WTC11 (cell line): ENCODE data around the gene DENND1C. TPM values are rescaled to one million over a fixed set of nuclear protein-coding genes. Genes with fewer than 3 reads are reported as not detected.

Source experiments
- ATAC-seq: fragments of 200-7000 bp; cut with Tn5 transposase; 2 replicates; pipeline ENCODE4 v1.10.0; 2021; ENCODE audit warnings: mild to moderate bottlenecking, moderate library complexity
- CTCF ChIA-PET: fragments of 300-600 bp; sonication (Branson Sonifier 250); formaldehyde crosslinking; loops from one replicate; lab custom pipeline; 2021; ENCODE audit warnings: antibody characterized with exemption; lab: Charles Lee
- POLR2A ChIA-PET: fragments of 350-600 bp; sonication (Branson Sonifier 250); formaldehyde crosslinking; loops from one replicate; lab custom pipeline; 2021; ENCODE audit warnings: antibody characterized with exemption; lab: Charles Lee
- DNase-seq: peaks from one replicate; pipeline ENCODE4 v3.0.0; 2021; ENCODE audit warnings: low spot score
- H3K27ac Mint-ChIP-seq: 2 replicates; pipeline ENCODE4 v1.8.0; 2021; ENCODE audit warnings: mixed read lengths
- H3K27me3 Mint-ChIP-seq: 2 replicates; pipeline ENCODE4 v1.8.0; 2021; ENCODE audit warnings: low read depth, mild to moderate bottlenecking, moderate library complexity, mixed read lengths
- H3K36me3 Mint-ChIP-seq: 2 replicates; pipeline ENCODE4 v1.8.0; 2021; ENCODE audit warnings: mixed read lengths
- H3K4me1 Mint-ChIP-seq: 2 replicates; pipeline ENCODE4 v1.8.0; 2022; ENCODE audit warnings: mixed read lengths
- H3K4me3 Mint-ChIP-seq: 2 replicates; pipeline ENCODE4 v1.8.0; 2021; ENCODE audit warnings: mild to moderate bottlenecking, moderate library complexity, mixed read lengths
- H3K9me3 Mint-ChIP-seq: 2 replicates; pipeline ENCODE4 v1.8.0; 2021; ENCODE audit warnings: mixed read lengths
- ATF2 ChIP-seq: sonication (generic); formaldehyde crosslinking; IDR thresholded peaks from 2 replicates; pipeline ENCODE4 v1.8.1; 2022; ENCODE audit warnings: low read depth, missing genetic modification reagents, borderline replicate concordance
- ATF3 ChIP-seq: sonication (generic); formaldehyde crosslinking; conservative IDR thresholded peaks from 2 replicates; pipeline ENCODE4 v1.8.1; 2022; ENCODE audit warnings: mild to moderate bottlenecking, missing genetic modification reagents
- E2F1 ChIP-seq: sonication (generic); formaldehyde crosslinking; IDR thresholded peaks from 2 replicates; pipeline ENCODE4 v1.8.0; 2022; ENCODE audit warnings: mild to moderate bottlenecking, missing genetic modification reagents
- ERG ChIP-seq: fragments of 250-450 bp; sonication (Bioruptor Pico); IDR thresholded peaks from 2 replicates; pipeline ENCODE4 v1.8.0; 2021; ENCODE audit warnings: mild to moderate bottlenecking
- FOXP1 ChIP-seq: sonication (generic); formaldehyde crosslinking; IDR thresholded peaks from 2 replicates; pipeline ENCODE4 v1.8.0; 2022; ENCODE audit warnings: missing genetic modification reagents, mild to moderate bottlenecking, moderate library complexity, borderline replicate concordance
- IRF1 ChIP-seq: sonication (generic); formaldehyde crosslinking; IDR thresholded peaks from 2 replicates; pipeline ENCODE4 v1.8.0; 2023; ENCODE audit warnings: missing genetic modification reagents
- IRF2 ChIP-seq: sonication (generic); formaldehyde crosslinking; IDR thresholded peaks from 2 replicates; pipeline ENCODE4 v1.8.0; 2022; ENCODE audit warnings: low read depth, missing genetic modification reagents, borderline replicate concordance
- JUN ChIP-seq: sonication (generic); formaldehyde crosslinking; IDR thresholded peaks from 2 replicates; pipeline ENCODE4 v1.8.0; 2023; ENCODE audit warnings: mild to moderate bottlenecking, missing genetic modification reagents
- KAT7 ChIP-seq: sonication (generic); formaldehyde crosslinking; IDR thresholded peaks from 2 replicates; pipeline ENCODE4 v1.8.1; 2023; ENCODE audit warnings: missing genetic modification reagents, mild to moderate bottlenecking, borderline replicate concordance
- MAX ChIP-seq: sonication (generic); formaldehyde crosslinking; IDR thresholded peaks from 2 replicates; pipeline ENCODE4 v1.8.0; 2022; ENCODE audit warnings: mild to moderate bottlenecking, missing genetic modification reagents
- MLX ChIP-seq: sonication (generic); formaldehyde crosslinking; IDR thresholded peaks from 2 replicates; pipeline ENCODE4 v1.8.1; 2023; ENCODE audit warnings: mild to moderate bottlenecking, missing genetic modification reagents, moderate library complexity
- MYBL2 ChIP-seq: sonication (generic); formaldehyde crosslinking; IDR thresholded peaks from 2 replicates; pipeline ENCODE4 v1.8.1; 2023; ENCODE audit warnings: mild to moderate bottlenecking, moderate library complexity, missing genetic modification reagents
- NR2C2 ChIP-seq: sonication (generic); formaldehyde crosslinking; IDR thresholded peaks from 2 replicates; pipeline ENCODE4 v1.8.0; 2022; ENCODE audit warnings: mild to moderate bottlenecking, missing genetic modification reagents
- SMAD3 ChIP-seq: sonication (generic); formaldehyde crosslinking; IDR thresholded peaks from 2 replicates; pipeline ENCODE4 v1.8.0; 2022; ENCODE audit warnings: missing genetic modification reagents, mild to moderate bottlenecking, borderline replicate concordance
- SMAD4 ChIP-seq: sonication (generic); formaldehyde crosslinking; IDR thresholded peaks from 2 replicates; pipeline ENCODE4 v1.8.0; 2022; ENCODE audit warnings: mild to moderate bottlenecking, missing genetic modification reagents
- TCF7 ChIP-seq: sonication (generic); formaldehyde crosslinking; IDR thresholded peaks from 2 replicates; pipeline ENCODE4 v1.8.0; 2022; ENCODE audit warnings: mild to moderate bottlenecking, low read depth, missing genetic modification reagents, moderate library complexity
- TEAD4 ChIP-seq: sonication (generic); formaldehyde crosslinking; IDR thresholded peaks from 2 replicates; pipeline ENCODE4 v1.8.0; 2022; ENCODE audit warnings: mild to moderate bottlenecking, missing genetic modification reagents
- USF2 ChIP-seq: sonication (generic); formaldehyde crosslinking; IDR thresholded peaks from 2 replicates; pipeline ENCODE4 v1.8.1; 2023; ENCODE audit warnings: mild to moderate bottlenecking, missing genetic modification reagents, moderate library complexity
- ZNF138 ChIP-seq: sonication (generic); formaldehyde crosslinking; conservative IDR thresholded peaks from 2 replicates; pipeline ENCODE4 v1.8.1; 2022; ENCODE audit warnings: mild to moderate bottlenecking, moderate library complexity, missing genetic modification reagents
- ZNF219 ChIP-seq: sonication (generic); formaldehyde crosslinking; IDR thresholded peaks from 2 replicates; pipeline ENCODE4 v1.8.0; 2023; ENCODE audit warnings: missing genetic modification reagents, mild to moderate bottlenecking, borderline replicate concordance
- ZNF232 ChIP-seq: sonication (generic); formaldehyde crosslinking; IDR thresholded peaks from 2 replicates; pipeline ENCODE4 v1.8.0; 2022; ENCODE audit warnings: mild to moderate bottlenecking, missing genetic modification reagents
- total RNA-seq: library from RNA; stranded (reverse); gene quantifications from 3 replicates; pipeline ENCODE4 v1.2.3, GENCODE V29; 2021

DENND1C gene
- total RNA-seq, 1 experiment from 2014 or later: 4.3 TPM

GRCh38 chr19:6514089-6514488 lies 32.5 kb upstream of the DENND1C start:
- no peak for ATAC-seq
- peaks cover 12% of the 10 kb centered on the region for H3K4me1 Mint-ChIP-seq
- POLR2A ChIA-PET: no interaction called here
- no peak overlapping the region for H3K4me3 Mint-ChIP-seq
- no peaks in the 10 kb centered on the region for H3K9me3 Mint-ChIP-seq
- no peak overlapping the region for H3K27ac Mint-ChIP-seq
- DNase-seq: no peak
- H3K27me3 Mint-ChIP-seq: peaks cover 13% of the 10 kb centered on the region
- TF ChIP-seq ERG (no peak), IRF1 (CRISPR knock-in tag) (no peak), NR2C2 (CRISPR knock-in tag) (no peak), KAT7 (no peak), ATF3 (CRISPR knock-in tag) (no peak), FOXP1 (CRISPR knock-in tag) (no peak), USF2 (CRISPR knock-in tag) (no peak), ZNF138 (no peak), TCF7 (CRISPR knock-in tag) (no peak), MAX (CRISPR knock-in tag) (no peak), MYBL2 (CRISPR knock-in tag) (no peak), SMAD3 (no peak), MLX (CRISPR knock-in tag) (no peak)
- no peaks in the 10 kb centered on the region for H3K36me3 Mint-ChIP-seq
- CTCF ChIA-PET: no interaction called here

GRCh38 chr19:6510618-6511017 lies 29.0 kb upstream of the DENND1C start:
- no peaks in the 10 kb centered on the region for H3K36me3 Mint-ChIP-seq
- TF ChIP-seq ZNF219 (CRISPR knock-in tag) (no peak), E2F1 (no peak), TEAD4 (CRISPR knock-in tag) (no peak), SMAD4 (CRISPR knock-in tag) (no peak), JUN (CRISPR knock-in tag) (no peak), ATF2 (CRISPR knock-in tag) (no peak), ZNF232 (CRISPR knock-in tag) (no peak), IRF2 (CRISPR knock-in tag) (no peak)
- TF ChIP-seq, all 79 proteins: peak for 0
- DNase-seq (no peak), ATAC-seq (no peak)
- Mint-ChIP-seq H3K27ac (no peak overlapping the region), H3K9me3 (no peaks in the 10 kb centered on the region), H3K4me1 (no peaks in the 10 kb centered on the region), H3K4me3 (no peak overlapping the region), H3K27me3 (no peaks in the 10 kb centered on the region; the same call in 1 of the 2 replicates)
- ChIA-PET POLR2A (interaction anchor here (0.6 kb wide), 1 partner anchor 133 kb away, joined by 4 read pairs; no protein-coding TSS in a partner anchor), CTCF (interaction anchor here (0.6 kb wide), 1 partner anchor 8 kb away, joined by 3 read pairs; no protein-coding TSS in a partner anchor)
